Activated naive CD4-positive, alpha-beta T cell treated with anti-CD3 and anti-CD28 coated beads, Interleukin-2, amount 50 U/mL, for 16 hours (primary cell): ENCODE data around the gene CEP131.

Experiments
- DNase-seq: peaks from one replicate; pipeline ENCODE4 v3.0.0-alpha.2; 2020

Gene CEP131

DNA sequence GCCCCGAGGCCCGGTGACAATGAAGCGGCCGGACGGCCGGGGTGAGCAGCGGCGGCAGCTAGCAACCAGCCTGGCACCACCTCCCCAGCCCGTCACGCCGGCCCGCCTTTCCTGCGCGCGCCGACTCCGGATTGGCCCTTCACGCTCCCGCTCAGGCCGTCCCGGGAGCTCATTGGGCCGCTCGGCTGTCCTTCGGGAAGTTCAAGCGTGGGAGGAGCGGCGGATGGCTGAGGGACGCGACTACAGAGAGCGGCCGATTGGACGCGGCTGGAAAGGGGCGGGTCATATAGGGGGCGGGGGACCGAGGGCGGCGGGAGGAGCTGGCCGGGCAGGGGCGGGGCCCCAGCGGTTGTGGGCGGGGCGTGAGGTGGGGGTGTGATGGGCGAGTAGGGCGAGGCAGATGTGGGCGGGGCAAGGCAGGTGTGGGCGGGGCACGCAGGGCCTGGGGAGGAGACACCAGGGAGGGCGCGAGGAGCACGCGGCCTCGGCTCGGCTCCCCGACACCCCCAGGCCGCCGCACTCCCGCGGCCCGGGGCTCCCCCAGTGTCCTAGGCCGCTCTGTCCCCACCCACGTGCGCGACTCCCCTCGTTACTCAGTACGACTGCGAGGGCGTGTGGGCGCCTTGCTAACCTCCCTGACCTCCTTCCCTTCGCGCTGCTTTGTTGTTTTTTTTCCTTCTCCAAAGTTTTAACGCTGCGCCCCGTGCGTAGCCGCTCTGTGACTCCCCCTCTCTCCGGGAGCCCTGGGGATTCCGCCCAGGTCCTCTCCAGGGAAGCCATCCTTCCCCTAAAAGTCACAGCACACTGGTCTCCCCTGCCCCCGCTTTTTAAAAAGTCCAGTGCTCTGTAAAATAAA, at the start of gene CEP131:
Gene CEP131 (minus strand): TSS at position 60 of the 856 bp plus-strand sequence. CDS start 2,909 bp downstream, outside the sequence.
- DNase-seq, result peak; percentile 99

- DNase-seq, result no peak
Measured at GRCh38 chr17:81271226-81271625, 48.5 kb upstream of the CEP131 start.

DNA sequence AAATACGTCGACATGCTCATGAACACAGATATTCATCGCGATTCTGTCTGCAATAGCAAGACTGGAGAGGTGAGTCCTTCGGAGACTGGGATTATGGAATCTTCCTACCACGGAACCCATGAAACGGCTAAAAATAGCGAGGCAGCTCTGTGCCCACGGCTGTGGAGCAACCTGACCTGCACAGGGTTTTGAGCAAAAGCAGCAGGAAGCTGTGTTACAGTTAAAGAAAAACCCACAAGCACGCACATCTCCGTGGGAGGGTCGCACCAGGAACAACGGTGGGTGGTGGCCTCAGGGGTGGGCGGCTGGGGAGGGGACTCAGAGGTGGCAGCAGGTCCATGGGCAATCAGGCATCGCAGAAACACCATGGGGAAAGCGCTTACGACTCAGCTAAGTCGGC, 47.5 kb upstream of the CEP131 start:
- no peak for DNase-seq

DNA sequence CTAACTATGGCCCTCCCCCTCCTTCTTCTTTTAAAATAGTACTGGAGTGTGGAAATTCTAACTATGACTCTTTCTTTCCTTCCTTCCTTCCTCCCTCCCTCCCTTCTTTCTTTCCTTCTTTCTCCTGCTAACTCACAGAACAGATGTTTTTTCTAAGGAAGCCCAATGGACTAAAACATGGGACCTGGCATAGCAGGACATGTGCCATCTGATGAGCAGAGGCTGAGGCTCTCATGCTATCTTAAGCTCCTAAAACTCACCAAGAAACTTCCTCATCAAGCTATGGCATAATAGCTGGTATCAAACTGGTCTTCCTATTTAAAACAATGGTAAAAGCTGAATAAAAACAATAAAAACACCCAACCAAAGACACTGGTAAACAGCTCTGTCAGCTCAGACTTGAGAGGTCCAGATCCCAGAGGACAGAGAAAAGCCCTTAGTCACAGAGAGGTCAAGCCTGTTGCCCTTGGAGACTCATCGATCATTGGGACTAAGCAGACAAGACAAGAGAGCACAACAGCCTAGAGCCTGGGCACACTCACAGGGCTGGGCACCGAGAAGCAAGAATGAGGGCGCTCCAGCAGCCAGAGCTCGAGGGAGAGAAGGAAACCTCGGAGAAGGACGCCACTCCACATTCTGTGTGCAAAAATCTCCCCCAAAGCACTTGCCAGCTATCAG, 44.8 kb upstream of the CEP131 start:
- no peak for DNase-seq

DNA sequence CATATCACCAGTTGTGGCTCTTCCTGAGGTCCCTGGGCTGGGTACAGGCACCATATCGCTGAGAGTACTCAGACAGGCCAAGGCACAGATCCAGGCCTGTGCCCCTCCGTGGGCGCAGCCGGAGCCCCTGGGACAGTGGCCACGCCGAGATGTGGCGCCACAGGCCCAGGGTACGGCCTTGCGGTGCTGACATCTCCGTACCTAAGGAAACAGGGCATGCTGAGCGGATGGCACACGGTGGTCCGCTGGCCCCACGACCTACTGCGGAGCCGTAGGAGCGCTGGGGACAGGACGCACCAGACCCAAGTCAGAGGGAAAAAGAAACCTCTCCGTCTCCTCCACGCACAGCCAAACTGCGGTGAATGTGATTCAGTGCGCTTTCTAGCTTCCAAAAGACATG, 42.8 kb upstream of the CEP131 start:
- no peak for DNase-seq

DNA sequence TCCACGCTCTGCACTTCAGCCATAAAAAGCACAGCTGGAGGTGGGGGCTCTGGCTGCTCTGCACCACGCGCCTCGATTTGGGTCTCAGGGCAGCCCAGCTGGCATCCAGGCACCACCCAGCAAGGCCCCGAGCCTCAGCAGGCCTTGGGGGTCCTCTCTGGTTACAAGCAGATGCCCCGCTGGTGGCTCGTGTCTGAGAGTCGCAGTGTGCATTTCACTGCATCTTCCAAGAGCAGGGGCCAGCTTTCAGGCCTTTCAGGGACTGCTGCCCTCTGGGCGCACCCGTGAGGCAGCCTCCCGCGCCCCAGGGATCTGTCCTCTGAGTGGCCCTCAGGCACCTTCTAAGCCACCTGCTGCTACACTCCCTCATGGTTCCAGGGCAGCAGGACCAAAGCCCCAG, 41.9 kb upstream of the CEP131 start:
- no peak for DNase-seq

GRCh38 chr17:81263371-81264181, 40.8 kb upstream of the CEP131 start:
- DNase-seq, result no peak

GRCh38 chr17:81261582-81262336, 39.0 kb upstream of the CEP131 start:
- no peak for DNase-seq

DNA sequence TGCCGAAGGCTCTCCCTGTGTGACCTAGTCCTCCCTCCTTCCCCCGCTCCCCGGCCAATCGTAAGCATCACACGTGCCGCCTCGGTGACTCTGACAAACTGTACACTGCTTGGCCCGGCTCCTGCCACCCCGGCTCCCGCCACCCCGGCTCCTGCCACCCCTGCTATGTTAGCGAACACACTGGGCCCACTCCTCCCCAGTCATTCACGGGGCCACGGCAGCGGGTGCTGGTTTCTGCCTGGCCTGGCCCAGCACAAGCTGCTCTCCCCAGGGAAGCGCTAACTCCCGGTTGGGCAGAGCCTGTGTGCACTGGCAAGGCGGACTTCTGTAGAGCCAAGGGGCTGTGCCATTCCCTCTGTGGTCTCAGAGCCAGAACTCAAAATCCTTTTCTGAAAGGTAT, 38.3 kb upstream of the CEP131 start:
- no peak for DNase-seq

DNA sequence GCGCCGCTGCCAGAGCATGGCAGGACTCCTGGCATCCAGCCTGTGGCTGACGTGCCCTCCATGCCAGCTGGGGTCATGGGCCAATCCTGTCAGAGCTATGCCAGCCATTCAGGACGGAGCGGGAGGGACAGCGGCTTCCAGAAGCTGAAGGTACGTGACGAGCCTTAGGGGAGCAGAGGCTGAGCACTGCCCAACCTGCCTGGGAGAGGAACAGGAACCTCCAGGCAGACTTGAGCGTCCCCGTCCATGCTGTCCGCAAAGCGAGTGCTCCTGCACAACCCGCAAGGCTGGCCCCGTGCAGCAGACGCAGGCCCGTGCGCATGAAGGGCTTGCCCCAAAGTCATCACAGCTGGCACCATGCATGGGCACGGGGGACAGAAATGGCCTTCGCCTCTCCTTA, 37.9 kb upstream of the CEP131 start:
- no peak for DNase-seq

GRCh38 chr17:81260171-81260570, 37.4 kb upstream of the CEP131 start:
- no peak for DNase-seq

DNA sequence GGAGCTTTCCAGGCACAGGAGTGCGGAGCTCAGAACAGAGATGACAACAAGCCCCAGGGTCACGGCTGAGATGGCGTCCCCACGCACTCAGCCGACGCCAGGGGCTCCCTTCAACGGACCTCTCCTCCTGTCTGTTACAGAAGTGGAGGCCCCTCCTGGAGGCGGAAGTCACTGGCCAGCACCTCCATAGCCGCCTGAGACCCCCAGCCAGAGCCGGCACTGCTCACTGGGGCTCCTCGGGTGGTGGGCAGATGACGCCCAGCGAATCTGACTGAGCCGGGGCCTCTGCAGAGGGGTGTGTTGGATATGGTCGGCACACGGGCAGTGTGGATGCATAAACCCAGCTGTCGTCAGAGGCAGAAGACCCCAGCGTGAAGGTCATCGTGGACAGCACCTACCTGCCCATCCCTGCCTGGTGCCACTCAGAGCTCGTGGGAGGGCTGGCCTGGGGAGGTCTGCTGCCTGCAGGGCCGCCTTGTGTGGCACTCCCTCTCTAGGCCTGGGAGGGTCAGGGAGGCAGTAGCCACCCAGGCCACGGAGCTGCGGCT, 36.4 kb upstream of the CEP131 start:
- DNase-seq, result no peak

DNA sequence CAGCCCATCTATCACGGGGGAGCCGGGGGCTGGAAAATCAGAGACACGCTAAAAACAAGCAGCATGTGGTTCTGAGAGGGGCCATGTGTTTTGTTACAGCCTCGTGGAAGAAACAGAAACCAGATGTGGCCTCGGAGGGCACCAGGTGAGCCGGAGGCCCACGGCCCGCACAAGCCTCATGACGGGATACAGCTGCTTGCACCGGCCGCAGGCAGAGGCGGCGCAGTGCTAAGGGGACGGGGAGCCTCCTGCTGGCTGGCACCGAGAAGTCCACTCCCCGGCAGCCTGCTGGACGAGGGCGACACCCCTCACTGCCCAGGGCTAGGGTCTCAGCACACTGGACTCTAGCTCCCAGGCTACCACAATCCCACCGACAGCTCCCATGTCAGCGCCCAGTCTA, 35.5 kb upstream of the CEP131 start:
- no peak for DNase-seq

DNA sequence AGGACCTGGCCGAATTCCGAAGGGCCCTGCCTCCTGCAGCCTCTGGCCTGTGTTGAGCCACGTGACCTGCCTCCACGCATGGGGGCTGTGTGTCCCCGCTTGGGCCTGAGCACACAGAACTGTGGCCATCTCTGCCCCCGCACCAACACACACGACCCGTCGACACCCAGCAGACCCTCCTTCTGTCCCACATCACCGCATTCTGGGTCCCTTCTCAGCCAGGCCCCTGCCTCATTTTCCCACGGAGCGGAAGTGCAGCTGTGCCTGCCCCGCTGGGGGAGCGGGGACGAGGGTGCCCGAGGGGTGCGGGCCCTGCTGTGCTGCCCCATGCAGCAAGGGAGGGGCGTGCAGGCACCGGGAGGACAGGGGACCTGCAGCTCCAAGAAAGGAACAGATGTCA, 34.8 kb upstream of the CEP131 start:
- no peak for DNase-seq

DNA sequence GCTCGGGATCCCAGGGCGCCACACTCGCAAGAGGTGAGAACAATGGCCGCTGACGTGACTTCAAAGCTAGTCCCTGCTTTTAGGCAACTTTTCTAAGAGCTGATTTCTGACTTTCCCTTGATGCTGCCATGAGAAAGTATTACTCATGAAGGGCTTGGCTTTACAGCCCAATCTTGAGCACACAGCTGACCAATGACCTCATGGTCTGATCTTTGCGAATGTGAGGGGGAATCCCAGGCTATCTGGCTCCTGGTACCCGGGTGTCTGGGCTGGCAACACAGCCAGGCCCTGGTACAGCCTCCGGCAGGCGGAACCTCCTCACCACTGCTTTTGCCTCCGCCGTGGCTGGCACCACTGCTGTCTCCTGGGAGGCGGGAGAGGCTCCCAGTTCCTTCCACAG, 33.9 kb upstream of the CEP131 start:
- DNase-seq, result no peak

DNA sequence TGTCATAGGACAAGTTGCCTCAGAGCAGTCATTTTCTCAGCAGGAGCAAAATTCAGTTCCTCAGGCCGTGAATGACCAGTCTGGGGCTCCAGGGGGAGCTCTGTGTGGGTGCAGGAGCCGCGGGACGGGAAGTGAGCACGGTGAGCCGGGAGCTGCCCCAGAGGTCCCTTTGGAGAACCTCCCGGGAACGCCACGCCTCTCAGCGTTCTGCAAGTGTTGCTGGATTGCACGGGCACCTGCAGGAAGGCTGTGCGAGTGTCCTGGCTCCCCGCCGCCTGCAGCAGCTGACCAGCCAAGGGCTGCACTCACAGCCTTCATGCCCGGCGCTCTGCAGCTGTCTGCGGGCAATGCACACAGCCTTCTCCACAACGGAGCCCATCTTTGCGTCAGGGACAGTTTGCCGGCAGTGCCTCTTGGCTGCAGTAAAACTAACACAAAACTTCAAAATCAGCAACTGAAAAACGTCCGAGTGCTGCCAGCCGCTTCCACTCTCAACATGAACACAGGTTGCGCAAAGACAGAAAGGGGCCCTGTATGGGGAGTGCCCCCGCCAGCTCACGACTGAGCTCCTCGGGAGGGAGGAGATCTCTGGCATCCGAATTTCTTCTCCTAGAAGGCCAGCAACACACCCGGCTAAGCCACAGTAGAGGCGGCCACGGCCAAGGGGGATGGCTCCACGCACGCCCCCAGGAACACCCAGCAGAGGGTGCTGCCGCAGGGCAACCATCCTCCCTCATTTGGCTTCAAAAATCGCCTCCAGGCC, 32.4 kb upstream of the CEP131 start:
- DNase-seq, result no peak

GRCh38 chr17:81253358-81254131, 30.8 kb upstream of the CEP131 start:
- DNase-seq, result peak; percentile 61

GRCh38 chr17:81252987-81253329, 30.2 kb upstream of the CEP131 start:
- DNase-seq, result no peak

DNA sequence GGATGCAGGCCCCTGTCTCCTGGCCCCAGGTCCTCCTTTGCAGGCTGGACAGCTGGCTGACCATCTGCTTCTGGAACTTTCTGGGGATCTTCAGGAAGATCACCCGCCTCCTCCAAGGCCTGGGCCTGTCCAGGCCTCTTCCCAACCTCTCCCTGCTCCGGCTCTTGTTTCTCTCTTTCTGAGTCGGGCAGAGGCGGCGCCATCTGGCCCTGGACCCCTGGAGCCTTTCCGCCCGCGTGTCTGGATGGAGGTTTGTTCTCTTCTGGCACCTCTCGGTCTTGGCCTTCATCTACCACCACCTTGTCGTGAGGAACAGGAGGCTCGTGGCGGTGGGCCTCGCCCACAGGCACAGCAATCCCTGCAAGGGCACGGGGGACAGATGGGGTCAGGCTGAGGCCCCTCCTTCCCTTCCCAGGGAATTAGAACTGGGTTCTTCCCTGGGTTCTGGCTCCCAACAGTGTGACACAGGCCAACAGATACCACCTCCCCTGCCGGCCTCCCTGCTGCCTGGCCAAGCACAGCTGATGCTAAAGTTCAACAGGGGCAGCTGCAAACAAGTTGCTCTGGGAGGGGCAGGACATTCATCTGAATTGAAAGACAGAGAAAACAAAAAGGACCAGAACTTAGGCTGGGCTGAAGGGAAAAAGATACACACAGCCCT, 29.7 kb upstream of the CEP131 start:
- no peak for DNase-seq

DNA sequence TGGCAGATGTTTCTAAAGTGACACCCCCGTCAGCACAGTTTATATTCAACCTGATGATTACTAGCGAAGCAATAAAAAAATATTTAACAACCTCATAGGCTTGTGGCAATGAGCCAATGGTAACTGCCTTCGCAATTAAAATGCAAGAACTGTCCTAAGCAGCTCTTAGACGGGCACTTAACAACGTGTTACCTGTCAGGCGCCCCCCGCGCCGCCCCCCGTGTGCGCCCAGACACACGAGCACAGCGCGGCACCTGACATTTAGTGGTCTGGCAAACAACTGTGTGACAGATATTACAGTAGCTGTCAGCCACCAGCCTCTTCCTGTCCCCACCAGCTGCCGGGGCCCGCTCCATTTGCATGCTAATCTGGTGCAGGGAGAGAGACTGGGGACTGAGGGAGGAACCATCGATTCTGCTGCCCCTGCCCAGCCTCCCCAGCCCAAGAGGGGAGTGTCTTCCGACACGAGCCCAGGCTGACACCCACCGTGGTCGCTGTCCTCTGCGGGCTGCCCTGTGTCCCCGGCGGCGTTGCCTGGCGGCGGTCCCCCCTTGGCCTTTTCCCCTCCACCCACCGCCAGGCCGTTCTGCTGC, 29.0 kb upstream of the CEP131 start:
- no peak for DNase-seq
